ENCODE results near the gene FSTL4. TPM values are rescaled to one million over a fixed set of nuclear protein-coding genes. Genes with fewer than 3 reads are reported as not detected.

Gene FSTL4
- total RNA-seq, 2 donors from 2014 or later, result 4.5 to 10.1 TPM

DNA sequence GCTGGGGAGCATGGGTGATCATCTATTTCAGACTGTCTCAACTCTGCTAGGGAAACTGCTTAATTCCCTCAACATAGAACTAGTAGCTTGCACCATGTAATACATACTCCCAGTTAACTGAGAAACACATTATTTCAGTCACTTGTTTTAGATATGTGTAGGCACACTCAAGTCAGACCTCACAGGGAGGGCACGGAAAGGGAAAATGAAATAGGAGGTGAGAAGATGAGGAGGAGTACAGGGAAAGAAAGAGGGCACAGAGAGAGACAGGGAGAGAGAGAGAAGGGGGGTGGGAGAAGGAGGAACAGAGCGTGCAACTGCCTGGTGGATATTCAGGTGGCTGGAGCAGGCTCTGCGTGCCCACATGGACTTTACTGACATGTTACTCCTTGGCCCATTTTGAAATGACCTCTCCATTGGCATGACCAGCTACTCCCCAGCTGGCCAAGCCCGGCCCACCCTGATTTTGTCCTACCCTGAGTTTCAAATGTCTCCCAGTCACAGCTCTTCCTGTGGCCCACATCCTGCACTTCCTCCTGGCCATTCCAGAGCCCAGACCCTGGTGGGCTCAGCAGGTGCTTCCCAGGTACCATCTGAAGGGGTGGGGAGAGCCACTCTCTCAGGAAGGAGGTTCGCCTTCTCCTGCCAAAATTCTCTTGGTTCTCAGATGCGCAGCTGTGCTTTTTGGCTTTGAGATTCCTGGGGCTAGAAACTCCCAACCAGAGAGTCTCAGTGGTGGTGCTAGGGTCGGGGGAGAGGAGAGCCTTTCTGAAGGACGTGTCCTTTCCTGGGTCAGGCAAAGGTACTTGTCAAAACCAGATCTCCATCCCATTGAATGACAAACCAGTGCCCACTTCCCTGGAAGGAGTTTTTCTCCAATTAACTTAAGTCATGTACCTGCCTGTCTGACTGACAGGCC is 229.4 kb downstream of the FSTL4 start:
- H3K36me3 ChIP-seq, result no peaks in the 10 kb centered on the region
- no peak for DNase-seq (ENCODE audit: low spot score)
- no peak overlapping the region for H3K4me3 ChIP-seq
- H3K4me1 ChIP-seq (replicated peaks), result peaks cover 4% of the 10 kb centered on the region
- TF ChIP-seq POLR2A (IDR thresholded peaks at IDR 0.05), result no peak
- TF ChIP-seq POLR2AphosphoS5 (IDR thresholded peaks at IDR 0.05), result no peak
- no peak for TF ChIP-seq CTCF (IDR thresholded peaks at IDR 0.05)
- no peaks in the 10 kb centered on the region for H3K27me3 ChIP-seq (replicated peaks; ENCODE audit: insufficient read depth)
- H3K27ac ChIP-seq, result no peak overlapping the region
- H3K9me3 ChIP-seq, result no peaks in the 10 kb centered on the region
- intact Hi-C loops (cut with DNase I), result no loop called here
- 88% methylated on average over 8 of the region's 8 CpGs for WGBS

DNA sequence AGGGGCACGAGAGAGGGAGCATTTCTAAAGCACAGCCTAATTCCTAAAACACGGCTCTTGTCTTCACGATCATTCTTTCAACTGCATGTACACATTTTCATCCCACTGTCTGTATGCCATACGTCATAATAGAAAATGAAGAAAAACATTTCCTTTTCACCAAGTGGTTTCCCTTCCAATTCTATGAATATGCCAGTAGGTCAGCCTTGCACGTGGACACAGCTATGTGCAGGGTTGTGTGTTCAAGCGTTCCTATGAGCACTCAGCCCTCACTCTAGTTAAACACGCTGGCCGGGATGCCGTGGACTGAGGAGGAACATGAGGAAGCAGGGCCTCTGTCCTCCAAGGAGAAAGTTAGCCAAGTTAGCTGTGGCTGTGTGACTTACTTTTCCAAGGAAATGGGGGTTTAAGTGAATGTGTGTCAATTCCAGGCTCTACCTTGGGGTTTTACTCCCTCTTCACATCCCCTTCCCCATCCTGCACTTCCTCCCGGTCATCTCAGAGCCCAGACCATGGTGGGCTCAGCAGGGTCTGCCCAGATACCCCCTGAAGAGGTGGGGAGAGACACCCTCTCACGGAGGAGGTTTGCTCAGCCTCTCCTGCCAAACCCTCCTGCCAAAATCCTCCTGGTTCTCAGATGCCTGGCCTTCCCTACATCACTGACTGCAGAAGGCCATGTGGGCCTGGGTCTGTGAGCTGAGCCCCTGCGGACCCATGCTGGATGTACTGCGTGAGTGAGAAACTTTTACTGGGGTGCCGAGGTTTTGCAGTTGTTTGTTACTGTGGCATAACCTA is 230.6 kb downstream of the FSTL4 start:
- Histone ChIP-seq H3K9me3 (no peaks in the 10 kb centered on the region), H3K4me1 (replicated peaks) (peaks cover 2% of the 10 kb centered on the region), H3K27me3 (replicated peaks; ENCODE audit: insufficient read depth) (no peaks in the 10 kb centered on the region), H3K36me3 (no peaks in the 10 kb centered on the region), H3K4me3 (no peak overlapping the region), H3K27ac (no peak overlapping the region)
- DNase-seq (ENCODE audit: low spot score), result no peak
- intact Hi-C loops (cut with DNase I), result no loop called here
- WGBS, result 83% methylated on average over 14 of the region's 14 CpGs
- TF ChIP-seq CTCF (IDR thresholded peaks at IDR 0.05) (no peak), POLR2AphosphoS5 (IDR thresholded peaks at IDR 0.05) (no peak), POLR2A (IDR thresholded peaks at IDR 0.05) (no peak)

GRCh38 chr5:133381041-133381440 is 231.3 kb downstream of the FSTL4 start:
- Histone ChIP-seq H3K4me3 (no peak overlapping the region), H3K27ac (no peak overlapping the region), H3K36me3 (no peaks in the 10 kb centered on the region), H3K27me3 (replicated peaks; ENCODE audit: insufficient read depth) (no peaks in the 10 kb centered on the region), H3K4me1 (replicated peaks) (no peaks in the 10 kb centered on the region), H3K9me3 (no peaks in the 10 kb centered on the region)
- WGBS, result 40% methylated on average over 3 of the region's 3 CpGs
- no peak for TF ChIP-seq POLR2A (IDR thresholded peaks at IDR 0.05)
- TF ChIP-seq POLR2AphosphoS5 (IDR thresholded peaks at IDR 0.05), result no peak
- TF ChIP-seq CTCF (IDR thresholded peaks at IDR 0.05), result no peak
- no peak for DNase-seq (ENCODE audit: low spot score)
- intact Hi-C loops (cut with DNase I), result no loop called here

DNA sequence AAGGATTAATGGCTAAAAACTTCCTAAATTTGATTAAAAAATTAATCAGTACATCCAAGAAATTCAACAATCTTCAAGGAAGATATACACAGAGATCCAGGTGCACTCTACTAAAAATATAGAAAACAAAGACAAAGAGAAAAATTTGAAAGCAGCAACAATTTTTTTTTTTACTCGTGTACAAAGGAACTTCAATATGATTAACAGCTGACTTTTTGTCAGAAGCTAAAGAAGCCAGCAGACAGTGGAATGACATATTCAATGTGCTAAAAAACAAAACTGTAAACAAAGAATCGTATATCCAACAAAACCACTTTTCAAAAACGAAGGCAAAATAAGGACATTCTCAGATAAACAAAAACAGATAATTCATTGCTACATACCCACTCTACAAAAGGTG is 234.6 kb downstream of the FSTL4 start:
- no peak for DNase-seq (ENCODE audit: low spot score)
- no peaks in the 10 kb centered on the region for H3K9me3 ChIP-seq
- no peak overlapping the region for H3K4me3 ChIP-seq
- WGBS, result 82% methylated on average over 3 of the region's 3 CpGs
- no peak overlapping the region for H3K27ac ChIP-seq
- TF ChIP-seq CTCF (IDR thresholded peaks at IDR 0.05), result no peak
- TF ChIP-seq POLR2AphosphoS5 (IDR thresholded peaks at IDR 0.05), result no peak
- no peak for TF ChIP-seq POLR2A (IDR thresholded peaks at IDR 0.05)
- no peaks in the 10 kb centered on the region for H3K36me3 ChIP-seq
- no peaks in the 10 kb centered on the region for H3K27me3 ChIP-seq (replicated peaks; ENCODE audit: insufficient read depth)
- no peaks in the 10 kb centered on the region for H3K4me1 ChIP-seq (replicated peaks)
- intact Hi-C loops (cut with DNase I), result no loop called here

Data from prostate gland (tissue), 2 donors.